Measurements from ENCODE around the gene RSPRY1.

RSPRY1 gene

GRCh38 chr16:57138281-57138935 is 47.7 kb upstream of the RSPRY1 start:
- Histone ChIP-seq H3K4me2 (ENCODE audit: low read length) (no peak overlapping the region), H3K27ac (ENCODE audit: low read depth, low read length) (no peak overlapping the region), H4K20me1 (ENCODE audit: control insufficient read depth, insufficient read depth, low read depth, low read length) (no peaks in the 10 kb centered on the region), H3K4me1 (ENCODE audit: control insufficient read depth, low read length) (peaks cover 45% of the 10 kb centered on the region), H3K9me3 (ENCODE audit: control insufficient read depth, insufficient read depth, low read length) (no peaks in the 10 kb centered on the region), H3K4me3 (ENCODE audit: low read length) (no peak overlapping the region), H3K79me2 (ENCODE audit: control insufficient read depth, low read length) (no peaks in the 10 kb centered on the region), H3F3A (ENCODE audit: control insufficient read depth, insufficient read depth) (no peaks in the 10 kb centered on the region), H3K9me2 (replicated peaks; ENCODE audit: control insufficient read depth, low read length) (no peaks in the 10 kb centered on the region), H3K27me3 (ENCODE audit: control insufficient read depth, low read length) (no peaks in the 10 kb centered on the region), H3K36me3 (ENCODE audit: control insufficient read depth, low read length) (no peaks in the 10 kb centered on the region)
- TF ChIP-seq CTCF (IDR thresholded peaks at IDR 0.05; ENCODE audit: low read depth, low read length, poor library complexity, severe bottlenecking) (no peak), EZH2phosphoT487 (IDR thresholded peaks at IDR 0.05; ENCODE audit: borderline replicate concordance, low read length) (no peak)

GRCh38 chr16:57140931-57141668 is 45.0 kb upstream of the RSPRY1 start:
- no peaks in the 10 kb centered on the region for H3K79me2 ChIP-seq (ENCODE audit: control insufficient read depth, low read length)
- H3K36me3 ChIP-seq (ENCODE audit: control insufficient read depth, low read length), result no peaks in the 10 kb centered on the region
- TF ChIP-seq EZH2phosphoT487 (IDR thresholded peaks at IDR 0.05; ENCODE audit: borderline replicate concordance, low read length), result no peak
- TF ChIP-seq CTCF (IDR thresholded peaks at IDR 0.05; ENCODE audit: low read depth, low read length, poor library complexity, severe bottlenecking), result no peak
- 0 out of 2 replicates have a peak overlapping the region, but pooled peaks have one; percentile 5 for H3K27ac ChIP-seq (ENCODE audit: low read depth, low read length)
- peak overlapping the region; percentile 22 for H3K4me2 ChIP-seq (ENCODE audit: low read length)
- H3K9me2 ChIP-seq (replicated peaks; ENCODE audit: control insufficient read depth, low read length), result no peaks in the 10 kb centered on the region
- H3F3A ChIP-seq (ENCODE audit: control insufficient read depth, insufficient read depth), result no peaks in the 10 kb centered on the region
- H3K27me3 ChIP-seq (ENCODE audit: control insufficient read depth, low read length), result no peaks in the 10 kb centered on the region
- H3K4me3 ChIP-seq (ENCODE audit: low read length), result no peak overlapping the region
- H4K20me1 ChIP-seq (ENCODE audit: control insufficient read depth, insufficient read depth, low read depth, low read length), result no peaks in the 10 kb centered on the region
- no peaks in the 10 kb centered on the region for H3K9me3 ChIP-seq (ENCODE audit: control insufficient read depth, insufficient read depth, low read length)
- peaks cover 23% of the 10 kb centered on the region for H3K4me1 ChIP-seq (ENCODE audit: control insufficient read depth, low read length)

GRCh38 chr16:57141822-57142631 is 44.1 kb upstream of the RSPRY1 start:
- no peaks in the 10 kb centered on the region for H3K9me2 ChIP-seq (replicated peaks; ENCODE audit: control insufficient read depth, low read length)
- peaks cover 26% of the 10 kb centered on the region for H3K4me1 ChIP-seq (ENCODE audit: control insufficient read depth, low read length)
- no peaks in the 10 kb centered on the region for H3K36me3 ChIP-seq (ENCODE audit: control insufficient read depth, low read length)
- H3K4me2 ChIP-seq (ENCODE audit: low read length), result peak overlapping the region; percentile 22
- no peaks in the 10 kb centered on the region for H3F3A ChIP-seq (ENCODE audit: control insufficient read depth, insufficient read depth)
- H3K4me3 ChIP-seq (ENCODE audit: low read length), result no peak overlapping the region
- no peaks in the 10 kb centered on the region for H4K20me1 ChIP-seq (ENCODE audit: control insufficient read depth, insufficient read depth, low read depth, low read length)
- no peaks in the 10 kb centered on the region for H3K9me3 ChIP-seq (ENCODE audit: control insufficient read depth, insufficient read depth, low read length)
- H3K27me3 ChIP-seq (ENCODE audit: control insufficient read depth, low read length), result no peaks in the 10 kb centered on the region
- H3K79me2 ChIP-seq (ENCODE audit: control insufficient read depth, low read length), result no peaks in the 10 kb centered on the region
- TF ChIP-seq EZH2phosphoT487 (IDR thresholded peaks at IDR 0.05; ENCODE audit: borderline replicate concordance, low read length) (no peak), CTCF (IDR thresholded peaks at IDR 0.05; ENCODE audit: low read depth, low read length, poor library complexity, severe bottlenecking) (no peak)
- H3K27ac ChIP-seq (ENCODE audit: low read depth, low read length), result 0 out of 2 replicates have a peak overlapping the region, but pooled peaks have one; percentile 5

Data from DOHH2 (cell line).